ENCODE measurements around the gene MAP4K4.

The MAP4K4 gene

DNA sequence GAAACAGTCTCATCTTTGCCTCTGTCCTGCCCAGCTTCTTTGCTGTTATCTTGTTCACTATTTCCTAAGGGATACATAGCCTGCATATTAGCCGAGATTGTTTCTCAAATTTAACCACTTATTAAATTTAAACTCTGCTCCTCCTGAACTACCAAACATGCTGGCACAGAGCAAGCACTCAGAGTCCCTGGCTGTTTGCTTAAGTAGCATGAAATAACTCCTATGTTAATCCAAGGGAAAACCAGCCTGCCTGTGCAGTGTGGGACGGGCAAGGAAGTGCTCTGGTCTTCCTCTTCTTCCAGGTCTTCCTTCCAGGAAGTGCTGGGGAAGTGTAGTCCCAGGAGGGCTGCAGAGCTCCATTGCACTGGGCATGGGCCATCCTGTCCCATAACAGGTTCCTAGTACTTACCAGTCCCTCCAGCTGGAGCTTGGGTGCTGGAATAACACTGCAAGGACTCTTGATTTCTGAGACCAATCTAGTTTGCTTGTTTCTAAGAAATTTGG lies 198.4 kb downstream of the MAP4K4 start:
- Histone ChIP-seq H3K9ac (ENCODE audit: low read length) (no peak overlapping the region), H2AFZ (ENCODE audit: low read depth, low read length) (no peak overlapping the region), H3K27me3 (ENCODE audit: low read depth, low read length) (no peaks in the 10 kb centered on the region), H3K27ac (ENCODE audit: low read length) (no peak overlapping the region), H3K4me3 (ENCODE audit: low read length) (no peak overlapping the region), H3K4me1 (ENCODE audit: low read length) (peaks cover 14% of the 10 kb centered on the region), H4K20me1 (ENCODE audit: insufficient read depth, low read length) (no peaks in the 10 kb centered on the region), H3K79me2 (ENCODE audit: low read length) (no peaks in the 10 kb centered on the region), H3K36me3 (replicated peaks; ENCODE audit: low read depth, low read length) (peaks cover 82% of the 10 kb centered on the region), H3K9me3 (ENCODE audit: insufficient read depth, low read length) (0 out of 2 replicates have a peak, but pooled peaks cover 3% of the 10 kb centered on the region), H3K4me2 (ENCODE audit: low read length) (no peak overlapping the region)
- no peak for TF ChIP-seq EZH2phosphoT487 (IDR thresholded peaks at IDR 0.05; ENCODE audit: low read depth)
- no peak for TF ChIP-seq CTCF (IDR thresholded peaks at IDR 0.05; ENCODE audit: low read depth, low read length)

DNA sequence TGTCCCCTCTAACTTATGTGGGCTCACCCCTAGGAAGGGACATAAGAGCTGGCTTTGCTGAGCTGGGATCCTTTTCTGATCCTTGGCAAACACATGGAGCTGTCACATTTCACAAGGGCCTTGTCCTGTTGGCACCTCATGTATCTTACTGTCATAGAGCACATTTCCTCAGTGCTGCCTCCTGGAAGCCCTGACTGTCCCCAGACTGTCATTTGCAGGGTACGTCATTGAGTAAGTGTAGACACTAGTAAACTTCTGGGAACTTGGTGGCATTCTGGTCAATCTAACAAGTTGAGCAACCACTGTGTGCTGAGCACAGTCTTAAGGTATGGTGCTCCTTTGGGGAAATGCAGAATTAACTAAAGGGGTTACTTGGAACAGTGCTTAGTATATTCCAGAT lies 199.8 kb downstream of the MAP4K4 start:
- peaks cover 86% of the 10 kb centered on the region for H3K36me3 ChIP-seq (replicated peaks; ENCODE audit: low read depth, low read length)
- no peak overlapping the region for H3K4me2 ChIP-seq (ENCODE audit: low read length)
- H3K4me1 ChIP-seq (ENCODE audit: low read length), result peaks cover 23% of the 10 kb centered on the region
- no peaks in the 10 kb centered on the region for H3K79me2 ChIP-seq (ENCODE audit: low read length)
- 0 out of 2 replicates have a peak, but pooled peaks cover 9% of the 10 kb centered on the region for H3K9me3 ChIP-seq (ENCODE audit: insufficient read depth, low read length)
- TF ChIP-seq EZH2phosphoT487 (IDR thresholded peaks at IDR 0.05; ENCODE audit: low read depth), result no peak
- TF ChIP-seq CTCF (IDR thresholded peaks at IDR 0.05; ENCODE audit: low read depth, low read length), result no peak
- H2AFZ ChIP-seq (ENCODE audit: low read depth, low read length), result no peak overlapping the region
- H3K27ac ChIP-seq (ENCODE audit: low read length), result no peak overlapping the region
- H3K4me3 ChIP-seq (ENCODE audit: low read length), result no peak overlapping the region
- H4K20me1 ChIP-seq (ENCODE audit: insufficient read depth, low read length), result no peaks in the 10 kb centered on the region
- no peaks in the 10 kb centered on the region for H3K27me3 ChIP-seq (ENCODE audit: low read depth, low read length)
- H3K9ac ChIP-seq (ENCODE audit: low read length), result no peak overlapping the region

DNA sequence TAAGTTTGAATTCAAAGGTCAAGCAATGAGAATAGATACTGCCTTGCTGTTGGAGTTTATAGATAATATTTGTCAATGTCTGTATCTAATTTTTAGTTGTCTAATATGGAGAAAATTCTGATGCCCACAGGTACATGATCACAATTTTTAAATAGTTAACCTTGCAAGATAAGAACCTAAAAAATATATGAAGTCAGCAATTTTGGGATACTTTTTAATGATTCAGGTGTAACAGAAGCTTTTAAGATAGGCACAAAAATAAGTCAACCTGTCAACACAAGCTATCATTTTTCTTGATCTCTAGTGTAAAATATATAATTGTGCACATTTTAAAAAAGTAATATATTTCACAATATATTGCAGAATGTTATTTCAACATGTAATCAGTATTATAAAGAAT lies 201.8 kb downstream of the MAP4K4 start:
- Histone ChIP-seq H3K4me3 (ENCODE audit: low read length) (no peak overlapping the region), H3K4me2 (ENCODE audit: low read length) (no peak overlapping the region), H3K36me3 (replicated peaks; ENCODE audit: low read depth, low read length) (peaks cover 77% of the 10 kb centered on the region), H3K27me3 (ENCODE audit: low read depth, low read length) (no peaks in the 10 kb centered on the region), H3K9ac (ENCODE audit: low read length) (no peak overlapping the region), H3K9me3 (ENCODE audit: insufficient read depth, low read length) (0 out of 2 replicates have a peak, but pooled peaks cover 9% of the 10 kb centered on the region), H3K27ac (ENCODE audit: low read length) (no peak overlapping the region), H4K20me1 (ENCODE audit: insufficient read depth, low read length) (no peaks in the 10 kb centered on the region), H2AFZ (ENCODE audit: low read depth, low read length) (no peak overlapping the region), H3K4me1 (ENCODE audit: low read length) (peaks cover 23% of the 10 kb centered on the region), H3K79me2 (ENCODE audit: low read length) (no peaks in the 10 kb centered on the region)
- TF ChIP-seq CTCF (IDR thresholded peaks at IDR 0.05; ENCODE audit: low read depth, low read length) (no peak), EZH2phosphoT487 (IDR thresholded peaks at IDR 0.05; ENCODE audit: low read depth) (no peak)

DNA sequence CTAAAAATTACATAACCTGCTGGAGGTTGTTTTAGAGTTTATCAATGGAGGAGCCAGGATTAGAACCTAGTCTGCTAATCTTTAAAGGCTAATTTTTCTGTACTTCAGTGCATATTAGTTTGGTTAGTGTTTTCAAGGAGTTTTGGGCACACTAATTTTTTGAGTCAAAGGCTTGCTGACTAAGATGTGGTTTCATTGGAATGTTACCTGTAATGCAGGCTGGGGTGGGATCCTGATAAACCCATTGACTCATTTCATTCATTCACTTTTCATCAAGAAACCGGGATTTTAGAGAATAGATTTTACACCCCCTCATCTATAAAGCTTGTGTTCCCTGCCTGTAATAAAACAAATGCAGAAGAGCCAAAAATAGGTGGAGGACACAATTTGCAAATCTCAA lies 202.4 kb downstream of the MAP4K4 start:
- no peaks in the 10 kb centered on the region for H3K27me3 ChIP-seq (ENCODE audit: low read depth, low read length)
- H3K79me2 ChIP-seq (ENCODE audit: low read length), result no peaks in the 10 kb centered on the region
- no peaks in the 10 kb centered on the region for H4K20me1 ChIP-seq (ENCODE audit: insufficient read depth, low read length)
- peaks cover 23% of the 10 kb centered on the region for H3K4me1 ChIP-seq (ENCODE audit: low read length)
- peak overlapping the region; percentile 55 for H3K4me3 ChIP-seq (ENCODE audit: low read length)
- H3K9ac ChIP-seq (ENCODE audit: low read length), result peak overlapping the region; percentile 26; the same call in 1 of the 2 replicates
- H2AFZ ChIP-seq (ENCODE audit: low read depth, low read length), result no peak overlapping the region
- TF ChIP-seq CTCF (IDR thresholded peaks at IDR 0.05; ENCODE audit: low read depth, low read length) (no peak), EZH2phosphoT487 (IDR thresholded peaks at IDR 0.05; ENCODE audit: low read depth) (no peak)
- peak overlapping the region; percentile 64 for H3K4me2 ChIP-seq (ENCODE audit: low read length)
- H3K27ac ChIP-seq (ENCODE audit: low read length), result peak overlapping the region; percentile 78
- H3K9me3 ChIP-seq (ENCODE audit: insufficient read depth, low read length), result peaks cover 9% of the 10 kb centered on the region; the same call in 1 of the 2 replicates
- H3K36me3 ChIP-seq (replicated peaks; ENCODE audit: low read depth, low read length), result peaks cover 78% of the 10 kb centered on the region
